Tibial nerve (tissue), 4 donors: ENCODE data around the gene MGP.

Experiments
- CTCF ChIP-seq, 5 experiments: fragments of 200-600 bp in 3 of 5; fragments of 450-650 bp in 2 of 5; sonication (generic) in 3 of 5; IDR thresholded peaks; one replicate each; pipeline ENCODE4 v1.5.1; 2016 to 2019; ENCODE audit warnings: antibody characterized with exemption in 5 of 5, mild to moderate bottlenecking in 3 of 5, moderate library complexity in 2 of 5
- EP300 ChIP-seq, 2 donors: sonication (generic); formaldehyde crosslinking; IDR thresholded peaks; one replicate each; pipeline ENCODE4 v1.6.1; 2017; ENCODE audit warnings: antibody characterized with exemption in 2 of 2, mild to moderate bottlenecking in 1 of 2

GRCh38 chr12:14852880-14853279 lies 32.8 kb downstream of the MGP start:
- TF ChIP-seq CTCF (IDR thresholded peaks at IDR 0.05): no peak
- TF ChIP-seq EP300 (IDR thresholded peaks at IDR 0.05): no peak
